Skeletal muscle satellite cell (primary cell): ENCODE data around the gene CASTOR1.
A peak's percentile ranks its signal among the peaks of the same experiment; 100 is the strongest.

ENCODE experiments used
- H3K27me3 ChIP-seq: 2 replicates; pipeline ENCODE4 v1.7.0; 2013; ENCODE audit warnings: low read length; ENCODE audit not compliant: control insufficient read depth, insufficient read depth
- H3K36me3 ChIP-seq: 2 replicates; pipeline ENCODE4 v1.7.0; 2013; ENCODE audit warnings: mild to moderate bottlenecking, control low read depth, low read length; ENCODE audit not compliant: insufficient read depth
- H3K4me1 ChIP-seq: 2 replicates; pipeline ENCODE4 v1.7.0; 2013; ENCODE audit warnings: low read length; ENCODE audit not compliant: control insufficient read depth, insufficient read depth
- H3K4me2 ChIP-seq: 2 replicates; pipeline ENCODE4 v1.7.0; 2013; ENCODE audit warnings: mild to moderate bottlenecking, low read length
- H3K4me3 ChIP-seq: 2 replicates; pipeline ENCODE4 v1.7.0; 2013; ENCODE audit warnings: low read length
- H3K9ac ChIP-seq: 2 replicates; pipeline ENCODE4 v1.7.0; 2013; ENCODE audit warnings: mild to moderate bottlenecking, low read depth, low read length, moderate library complexity
- H3K9me3 ChIP-seq: replicated peaks from 2 replicates; pipeline ENCODE4 v1.7.0; 2013; ENCODE audit warnings: mild to moderate bottlenecking, control low read depth, low read length

Gene CASTOR1

GRCh38 chr22:30327864-30328345, 38.6 kb upstream of the CASTOR1 start:
- no peak overlapping the region for H3K4me3 ChIP-seq
- peaks cover 15% of the 10 kb centered on the region for H3K36me3 ChIP-seq
- H3K4me1 ChIP-seq = peaks cover 25% of the 10 kb centered on the region
- H3K9ac ChIP-seq = no peak overlapping the region
- H3K4me2 ChIP-seq = no peak overlapping the region
- no peaks in the 10 kb centered on the region for H3K27me3 ChIP-seq
- H3K9me3 ChIP-seq = no peaks in the 10 kb centered on the region

DNA sequence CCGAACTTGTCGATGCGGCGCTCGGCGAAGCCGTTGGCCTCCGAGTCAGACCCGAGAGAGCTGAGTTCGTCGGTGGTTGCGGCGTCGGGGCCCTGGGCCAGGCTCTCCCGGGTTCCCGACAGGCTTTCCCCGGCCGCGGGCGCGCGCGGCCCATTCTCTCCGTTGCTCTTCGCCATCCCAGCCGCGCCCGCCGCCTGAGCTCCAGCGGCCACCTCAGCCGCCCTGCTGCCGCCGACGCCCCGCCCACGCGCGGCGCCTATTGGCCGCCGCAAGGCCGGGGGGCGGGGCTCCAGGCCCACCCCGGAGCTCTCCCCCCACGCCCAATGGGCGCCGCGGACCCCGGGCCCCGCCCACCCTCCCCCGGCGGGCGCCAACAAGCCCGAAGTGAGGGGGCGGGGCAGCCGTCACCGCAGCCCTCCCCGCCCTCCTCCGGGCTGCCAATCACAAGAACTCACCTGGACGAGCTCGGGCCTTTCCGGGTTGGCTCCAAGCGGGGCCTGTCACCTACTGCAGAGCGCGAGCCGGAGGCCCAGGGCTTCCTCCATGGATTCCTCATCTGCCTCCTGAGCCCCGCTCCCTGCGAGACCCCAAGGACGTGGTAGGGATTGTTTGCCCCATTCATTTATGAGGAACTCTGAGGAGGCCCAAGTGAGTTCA, 37.5 kb upstream of the CASTOR1 start, which contains the start of gene TBC1D10A:
Gene TBC1D10A, minus strand, starts transcription at position 236 of the 657 bp plus-strand sequence. Its CDS starts 60 bp downstream, at position 176.
- Histone ChIP-seq H3K9ac (peak within 1 kb of the TSS; percentile 92), H3K4me2 (peak within 1 kb of the TSS; percentile 88), H3K4me1 (peaks cover 25% of the 10 kb centered on the region), H3K9me3 (no peaks in the 10 kb centered on the region), H3K4me3 (peak within 1 kb of the TSS; percentile 95), H3K36me3 (peaks cover 7% of the 10 kb centered on the region), H3K27me3 (no peaks in the 10 kb centered on the region)

DNA sequence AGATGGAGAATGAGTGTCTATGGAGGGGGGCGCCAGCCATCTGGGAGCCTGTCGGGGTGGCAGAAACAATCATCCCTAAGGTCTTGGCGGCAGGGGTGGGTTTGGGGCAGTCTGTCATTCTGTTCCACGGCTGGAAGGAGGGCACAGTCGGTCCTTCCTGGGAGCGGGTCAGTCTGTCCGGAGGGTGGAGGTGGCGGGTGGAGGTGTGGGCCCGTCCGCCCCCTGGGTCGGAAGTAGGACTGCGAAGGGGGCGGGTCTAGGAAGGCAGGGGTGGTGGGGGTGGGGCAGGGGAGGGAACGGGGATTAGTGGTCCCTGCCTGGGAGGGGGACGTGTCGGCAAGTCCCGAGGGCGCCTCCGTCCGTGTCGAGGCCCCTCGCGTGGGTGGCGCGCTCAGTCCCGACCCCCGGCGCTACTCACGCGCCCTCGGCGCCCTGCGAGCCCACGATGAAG, 37.0 kb upstream of the CASTOR1 start:
- H3K27me3 ChIP-seq = no peaks in the 10 kb centered on the region
- H3K4me3 ChIP-seq = peak overlapping the region; percentile 95
- H3K9me3 ChIP-seq = no peaks in the 10 kb centered on the region
- peaks cover 25% of the 10 kb centered on the region for H3K4me1 ChIP-seq
- H3K9ac ChIP-seq = peak overlapping the region; percentile 92
- H3K4me2 ChIP-seq = peak overlapping the region; percentile 81
- H3K36me3 ChIP-seq = peaks cover 6% of the 10 kb centered on the region

- H3K36me3 ChIP-seq = peaks cover 7% of the 10 kb centered on the region
- H3K27me3 ChIP-seq = no peaks in the 10 kb centered on the region
- H3K4me2 ChIP-seq = peak overlapping the region; percentile 81
- peaks cover 25% of the 10 kb centered on the region for H3K4me1 ChIP-seq
- no peaks in the 10 kb centered on the region for H3K9me3 ChIP-seq
- peak overlapping the region; percentile 92 for H3K9ac ChIP-seq
- peak overlapping the region; percentile 95 for H3K4me3 ChIP-seq
Observed at GRCh38 chr22:30325724-30326254, 36.5 kb upstream of the CASTOR1 start.

DNA sequence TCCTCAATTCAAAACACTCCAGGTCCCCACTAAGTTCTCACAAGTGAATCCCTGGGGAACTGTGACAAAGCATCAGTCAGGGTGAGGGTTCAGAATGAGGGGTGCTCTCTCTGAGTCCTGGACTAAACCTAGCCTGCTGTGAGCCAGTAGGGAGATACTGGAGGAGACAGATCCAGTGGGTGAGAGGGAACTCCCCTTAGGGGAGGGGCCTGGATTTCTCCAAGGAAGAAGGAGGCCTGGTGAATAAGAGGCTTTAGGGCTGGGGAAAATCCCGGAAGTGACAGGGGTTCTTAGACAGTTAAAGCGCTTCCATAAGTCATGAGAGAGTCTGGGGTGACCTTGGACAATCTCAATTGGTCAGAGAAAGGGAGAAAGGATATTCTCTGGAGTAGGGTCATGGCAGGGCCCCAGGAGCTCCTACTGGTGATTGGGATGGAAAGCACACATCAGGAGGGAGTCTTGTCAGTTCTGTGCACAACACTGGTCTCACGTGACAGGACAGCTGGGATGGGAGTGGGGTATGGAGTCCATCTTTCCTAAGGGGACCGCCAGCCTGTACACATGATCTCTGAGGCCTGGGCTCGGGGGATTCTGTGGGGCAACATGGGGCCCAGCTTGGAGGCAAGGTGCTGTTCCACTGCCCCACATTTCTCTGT, 35.9 kb upstream of the CASTOR1 start:
- peak overlapping the region; percentile 95 for H3K4me3 ChIP-seq
- H3K27me3 ChIP-seq = no peaks in the 10 kb centered on the region
- H3K36me3 ChIP-seq = peaks cover 9% of the 10 kb centered on the region
- H3K9me3 ChIP-seq = no peaks in the 10 kb centered on the region
- peak overlapping the region; percentile 92 for H3K9ac ChIP-seq
- peak overlapping the region; percentile 81 for H3K4me2 ChIP-seq
- H3K4me1 ChIP-seq = peaks cover 25% of the 10 kb centered on the region

DNA sequence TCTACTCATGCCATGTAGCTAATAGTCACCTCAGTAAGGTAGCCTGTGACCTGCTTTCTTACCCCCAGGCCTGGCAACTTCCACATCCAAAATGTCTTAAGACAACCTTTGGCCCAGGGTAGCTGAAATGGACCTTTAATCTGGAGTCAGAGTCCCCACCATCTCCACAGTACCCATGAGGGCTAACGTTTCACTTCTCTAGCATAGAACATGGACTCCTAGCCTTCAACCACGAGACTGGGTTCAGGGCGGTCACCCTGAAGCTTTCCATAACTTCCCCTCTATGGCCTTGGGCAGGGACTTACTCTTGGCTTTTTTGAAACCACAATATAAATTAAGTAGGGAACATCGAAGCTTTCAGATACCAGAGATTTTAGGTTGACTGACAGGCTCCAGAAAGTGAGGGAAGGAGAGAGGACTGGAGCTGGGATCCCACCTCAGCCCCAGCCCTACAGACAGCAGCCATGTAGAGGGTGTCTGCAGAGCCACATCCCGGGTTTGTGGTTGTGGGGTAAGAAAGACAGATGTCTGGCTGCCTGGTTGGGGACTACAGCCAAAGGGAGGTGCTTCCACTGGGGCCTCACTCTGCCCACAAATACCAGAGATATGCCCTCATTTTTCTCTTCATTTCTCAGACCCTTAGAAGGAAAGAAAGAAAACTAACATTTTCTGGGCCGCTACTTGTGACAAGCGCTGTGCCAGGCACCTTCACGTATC, 34.9 kb upstream of the CASTOR1 start:
- Histone ChIP-seq H3K4me2 (peak overlapping the region; percentile 81), H3K4me3 (peak overlapping the region; percentile 95), H3K4me1 (peaks cover 25% of the 10 kb centered on the region), H3K9ac (peak overlapping the region; percentile 92), H3K9me3 (no peaks in the 10 kb centered on the region), H3K36me3 (peaks cover 16% of the 10 kb centered on the region), H3K27me3 (no peaks in the 10 kb centered on the region)

- Histone ChIP-seq H3K9me3 (no peaks in the 10 kb centered on the region), H3K27me3 (no peaks in the 10 kb centered on the region), H3K4me3 (no peak overlapping the region), H3K4me1 (peaks cover 25% of the 10 kb centered on the region), H3K36me3 (peaks cover 18% of the 10 kb centered on the region), H3K4me2 (no peak overlapping the region), H3K9ac (no peak overlapping the region)
Observed at GRCh38 chr22:30323246-30323645, 33.9 kb upstream of the CASTOR1 start.

- H3K9me3 ChIP-seq = no peaks in the 10 kb centered on the region
- no peak overlapping the region for H3K4me3 ChIP-seq
- H3K36me3 ChIP-seq = peaks cover 18% of the 10 kb centered on the region
- peaks cover 21% of the 10 kb centered on the region for H3K4me1 ChIP-seq
- no peak overlapping the region for H3K4me2 ChIP-seq
- H3K9ac ChIP-seq = no peak overlapping the region
- H3K27me3 ChIP-seq = no peaks in the 10 kb centered on the region
Observed at GRCh38 chr22:30321461-30321860, 32.2 kb upstream of the CASTOR1 start.

DNA sequence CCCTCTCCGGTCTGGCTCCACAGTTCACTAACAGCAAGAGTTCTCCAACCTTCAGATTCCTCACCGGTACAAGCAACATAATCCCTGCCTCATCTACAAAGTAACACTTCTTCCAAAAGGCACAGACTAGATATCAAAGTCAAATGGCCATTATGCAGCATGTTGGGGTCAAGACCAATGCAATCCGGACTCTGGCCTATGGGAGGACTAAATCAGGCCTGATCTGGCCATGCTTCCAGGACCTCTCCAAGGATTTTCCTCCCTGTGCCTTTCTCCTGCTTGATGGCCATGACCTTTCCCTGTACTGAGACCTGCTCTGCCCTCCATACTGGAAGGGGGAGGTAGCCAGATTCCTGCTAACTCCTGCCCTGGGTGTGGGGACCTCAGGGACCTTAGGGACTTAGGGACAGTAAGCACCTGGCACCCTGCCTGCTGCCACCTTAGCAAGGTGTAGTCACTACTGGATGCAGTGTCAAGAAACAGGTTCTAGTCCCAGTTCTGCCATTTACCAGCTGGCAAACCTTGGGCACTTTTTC, 30.8 kb upstream of the CASTOR1 start:
- Histone ChIP-seq H3K9me3 (no peaks in the 10 kb centered on the region), H3K4me2 (no peak overlapping the region), H3K4me1 (peaks cover 12% of the 10 kb centered on the region), H3K4me3 (no peak overlapping the region), H3K27me3 (no peaks in the 10 kb centered on the region), H3K9ac (no peak overlapping the region), H3K36me3 (peaks cover 18% of the 10 kb centered on the region)

GRCh38 chr22:30318799-30319419, 29.6 kb upstream of the CASTOR1 start:
- Histone ChIP-seq H3K4me2 (no peak overlapping the region), H3K4me1 (peaks cover under 1% of the 10 kb centered on the region), H3K4me3 (no peak overlapping the region), H3K36me3 (peaks cover 18% of the 10 kb centered on the region), H3K9me3 (no peaks in the 10 kb centered on the region), H3K27me3 (no peaks in the 10 kb centered on the region), H3K9ac (no peak overlapping the region)
